Panc1 (cell line): ENCODE results near the gene MED13L. TPM values are rescaled to one million over a fixed set of nuclear protein-coding genes. Genes with fewer than 3 reads are reported as not detected.

ENCODE experiments used
- ATAC-seq: fragments of 200-7000 bp; cut with Tn5 transposase; 2 replicates; pipeline ENCODE4 v1.9.1; 2020; ENCODE audit warnings: mild to moderate bottlenecking, moderate library complexity
- BruUV-seq: library from RNA; stranded (reverse); fragments of 400-500 nt; replicated peaks from 2 replicates; lab custom pipeline; 2021; lab: Mats Ljungman, UMichigan
- CTCF ChIA-PET: fragments of 300-600 bp; sonication (Branson Sonifier 250); formaldehyde crosslinking; loops from one replicate; lab custom pipeline; 2022; ENCODE audit warnings: antibody characterized with exemption; lab: Charles Lee
- POLR2A ChIA-PET: fragments of 300-600 bp; sonication (Branson Sonifier 250); formaldehyde crosslinking; loops from one replicate; lab custom pipeline; 2022; ENCODE audit warnings: antibody characterized with exemption; lab: Charles Lee
- DNase-seq: peaks from one replicate; pipeline ENCODE4 v3.0.0-alpha.2; 2010; ENCODE audit warnings: low read depth, low spot score
- H3K27ac ChIP-seq: 2 replicates; pipeline ENCODE4 v1.5.1; 2011; ENCODE audit warnings: mild to moderate bottlenecking, low read length, inconsistent platforms
- H3K27me3 ChIP-seq: fragments of 200-500 bp; sonication (Bioruptor generic); 2 replicates; pipeline ENCODE4 v1.6.0; 2014; ENCODE audit warnings: low read length, inconsistent platforms; ENCODE audit not compliant: control insufficient read depth, insufficient read depth
- H3K36me3 ChIP-seq: fragments of 200-500 bp; sonication (Bioruptor generic); 2 replicates; pipeline ENCODE4 v1.5.1; 2014; ENCODE audit warnings: inconsistent platforms, mild to moderate bottlenecking, low read length, moderate library complexity; ENCODE audit not compliant: control insufficient read depth, insufficient read depth
- H3K4me1 ChIP-seq: 2 replicates; pipeline ENCODE4 v1.5.1; 2011; ENCODE audit warnings: inconsistent platforms, mild to moderate bottlenecking, low read length, moderate library complexity; ENCODE audit not compliant: control insufficient read depth, insufficient read depth
- H3K4me3 ChIP-seq, 2 experiments: 2 replicates each; pipeline ENCODE4 v1.5.1; 2011 to 2012; ENCODE audit warnings: low read depth in 2 of 2, low read length in 2 of 2, mild to moderate bottlenecking in 2 of 2, inconsistent platforms in 1 of 2, moderate library complexity in 1 of 2
- H3K9me3 ChIP-seq: fragments of 200-500 bp; sonication (Bioruptor generic); 2 replicates; pipeline ENCODE4 v1.5.1; 2014; ENCODE audit warnings: low read depth, mild to moderate bottlenecking, inconsistent platforms, low read length, moderate library complexity; ENCODE audit not compliant: control insufficient read depth, insufficient read depth
- POLR2AphosphoS5 ChIP-seq: IDR thresholded peaks from 2 replicates; pipeline ENCODE4 v1.6.1; 2012; ENCODE audit warnings: mild to moderate bottlenecking, low read depth, low read length, moderate library complexity
- SIN3A ChIP-seq: IDR thresholded peaks from 2 replicates; pipeline ENCODE4 v1.6.1; 2012; ENCODE audit warnings: low read depth, mild to moderate bottlenecking, low read length, moderate library complexity, borderline replicate concordance; ENCODE audit not compliant: insufficient read depth
- TCF7L2 ChIP-seq: IDR thresholded peaks from 2 replicates; pipeline ENCODE4 v1.6.1; 2011; ENCODE audit warnings: mild to moderate bottlenecking, low read depth, low read length, inconsistent platforms
- in situ Hi-C: cut with HindIII; loops from 2 replicates; pipeline ENCODE4 v1.10.0; 2016; ENCODE audit warnings: low sequenced_read_pairs, low pct_unique_long_range_greater_than_20kb
- intact Hi-C: fragments of 100-400 bp; cut with micrococcal nuclease; formaldehyde crosslinking; loops from one replicate; pipeline ENCODE4 v1.10.0; 2022; ENCODE audit not compliant: unreplicated experiment
- total RNA-seq: library from RNA; stranded (reverse); gene quantifications from one replicate; pipeline ENCODE4 v1.2.1, GENCODE V29; 2021; ENCODE audit not compliant: unreplicated experiment
- TF ChIP-seq, protein P1 (sequence below): fragments of 450-650 bp; IDR thresholded peaks from 2 replicates; pipeline ENCODE4 v1.5.1; 2017; ENCODE audit warnings: mild to moderate bottlenecking
- TF ChIP-seq, protein P2 (sequence below), 2 experiments: IDR thresholded peaks; 2 replicates each; pipeline ENCODE4 v1.6.1; 2011 to 2012; ENCODE audit warnings: low read depth in 2 of 2, control low read depth in 1 of 2, low read length in 1 of 2, mild to moderate bottlenecking in 1 of 2, moderate library complexity in 1 of 2; ENCODE audit not compliant: insufficient read depth in 1 of 2

Gene MED13L
- total RNA-seq, 1 experiment from 2014 or later, result 170 TPM

GRCh38 chr12:116062698-116063097 is 214.8 kb downstream of the MED13L start:
- CTCF ChIA-PET, result no interaction called here
- Histone ChIP-seq H3K9me3 (no peaks in the 10 kb centered on the region), H3K27ac (no peak overlapping the region; the same call in 1 of the 2 replicates), H3K27me3 (no peaks in the 10 kb centered on the region), H3K4me1 (peaks cover 41% of the 10 kb centered on the region), H3K36me3 (no peaks in the 10 kb centered on the region), H3K4me3 (no peak overlapping the region)
- ATAC-seq (no peak), DNase-seq (no peak)
- intact Hi-C loops (loop anchor here (10.0 kb wide), 1 partner anchor 162 kb away; no protein-coding TSS in a partner anchor), in situ Hi-C loops (no loop called here)
- TF ChIP-seq POLR2AphosphoS5 (no peak), TCF7L2 (no peak), SIN3A (no peak)
- TF ChIP-seq, protein P1, sequence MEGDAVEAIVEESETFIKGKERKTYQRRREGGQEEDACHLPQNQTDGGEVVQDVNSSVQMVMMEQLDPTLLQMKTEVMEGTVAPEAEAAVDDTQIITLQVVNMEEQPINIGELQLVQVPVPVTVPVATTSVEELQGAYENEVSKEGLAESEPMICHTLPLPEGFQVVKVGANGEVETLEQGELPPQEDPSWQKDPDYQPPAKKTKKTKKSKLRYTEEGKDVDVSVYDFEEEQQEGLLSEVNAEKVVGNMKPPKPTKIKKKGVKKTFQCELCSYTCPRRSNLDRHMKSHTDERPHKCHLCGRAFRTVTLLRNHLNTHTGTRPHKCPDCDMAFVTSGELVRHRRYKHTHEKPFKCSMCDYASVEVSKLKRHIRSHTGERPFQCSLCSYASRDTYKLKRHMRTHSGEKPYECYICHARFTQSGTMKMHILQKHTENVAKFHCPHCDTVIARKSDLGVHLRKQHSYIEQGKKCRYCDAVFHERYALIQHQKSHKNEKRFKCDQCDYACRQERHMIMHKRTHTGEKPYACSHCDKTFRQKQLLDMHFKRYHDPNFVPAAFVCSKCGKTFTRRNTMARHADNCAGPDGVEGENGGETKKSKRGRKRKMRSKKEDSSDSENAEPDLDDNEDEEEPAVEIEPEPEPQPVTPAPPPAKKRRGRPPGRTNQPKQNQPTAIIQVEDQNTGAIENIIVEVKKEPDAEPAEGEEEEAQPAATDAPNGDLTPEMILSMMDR, result no peak
- BruUV-seq, result no TSS peak
- POLR2A ChIA-PET, result no interaction called here

GRCh38 chr12:116060764-116061163 is 216.7 kb downstream of the MED13L start:
- no peaks in the 10 kb centered on the region for H3K27me3 ChIP-seq
- H3K9me3 ChIP-seq, result no peaks in the 10 kb centered on the region
- CTCF ChIA-PET, result no interaction called here
- ATAC-seq (no peak), DNase-seq (no peak)
- TF ChIP-seq, protein P1, result no peak
- TF ChIP-seq, protein P2, sequence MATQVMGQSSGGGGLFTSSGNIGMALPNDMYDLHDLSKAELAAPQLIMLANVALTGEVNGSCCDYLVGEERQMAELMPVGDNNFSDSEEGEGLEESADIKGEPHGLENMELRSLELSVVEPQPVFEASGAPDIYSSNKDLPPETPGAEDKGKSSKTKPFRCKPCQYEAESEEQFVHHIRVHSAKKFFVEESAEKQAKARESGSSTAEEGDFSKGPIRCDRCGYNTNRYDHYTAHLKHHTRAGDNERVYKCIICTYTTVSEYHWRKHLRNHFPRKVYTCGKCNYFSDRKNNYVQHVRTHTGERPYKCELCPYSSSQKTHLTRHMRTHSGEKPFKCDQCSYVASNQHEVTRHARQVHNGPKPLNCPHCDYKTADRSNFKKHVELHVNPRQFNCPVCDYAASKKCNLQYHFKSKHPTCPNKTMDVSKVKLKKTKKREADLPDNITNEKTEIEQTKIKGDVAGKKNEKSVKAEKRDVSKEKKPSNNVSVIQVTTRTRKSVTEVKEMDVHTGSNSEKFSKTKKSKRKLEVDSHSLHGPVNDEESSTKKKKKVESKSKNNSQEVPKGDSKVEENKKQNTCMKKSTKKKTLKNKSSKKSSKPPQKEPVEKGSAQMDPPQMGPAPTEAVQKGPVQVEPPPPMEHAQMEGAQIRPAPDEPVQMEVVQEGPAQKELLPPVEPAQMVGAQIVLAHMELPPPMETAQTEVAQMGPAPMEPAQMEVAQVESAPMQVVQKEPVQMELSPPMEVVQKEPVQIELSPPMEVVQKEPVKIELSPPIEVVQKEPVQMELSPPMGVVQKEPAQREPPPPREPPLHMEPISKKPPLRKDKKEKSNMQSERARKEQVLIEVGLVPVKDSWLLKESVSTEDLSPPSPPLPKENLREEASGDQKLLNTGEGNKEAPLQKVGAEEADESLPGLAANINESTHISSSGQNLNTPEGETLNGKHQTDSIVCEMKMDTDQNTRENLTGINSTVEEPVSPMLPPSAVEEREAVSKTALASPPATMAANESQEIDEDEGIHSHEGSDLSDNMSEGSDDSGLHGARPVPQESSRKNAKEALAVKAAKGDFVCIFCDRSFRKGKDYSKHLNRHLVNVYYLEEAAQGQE (IDR thresholded peaks at IDR 0.05; ENCODE audit: insufficient read depth in 1 of 2, low read depth in 2 of 2, low read length in 1 of 2), result no peak
- TF ChIP-seq POLR2AphosphoS5 (no peak), SIN3A (no peak), TCF7L2 (no peak)
- peaks cover 25% of the 10 kb centered on the region for H3K4me1 ChIP-seq
- no TSS peak for BruUV-seq
- no peaks in the 10 kb centered on the region for H3K36me3 ChIP-seq
- POLR2A ChIA-PET, result interaction anchor here (0.5 kb wide), 1 partner anchor 505 kb away, joined by 8 read pairs; no protein-coding TSS in a partner anchor
- no peak overlapping the region; the same call in 1 of the 2 replicates for H3K27ac ChIP-seq
- no peak overlapping the region for H3K4me3 ChIP-seq
- in situ Hi-C loops (no loop called here), intact Hi-C loops (loop anchor here (10.0 kb wide), 1 partner anchor 164 kb away; no protein-coding TSS in a partner anchor)
